Endothelial cell of umbilical vein (primary cell): Measurements from ENCODE around the gene HADH. TPM values are rescaled to one million over a fixed set of nuclear protein-coding genes. Genes with fewer than 3 reads are reported as not detected.

Source experiments
- BruUV-seq: library from RNA; stranded (reverse); fragments of 400-500 nt; replicated peaks from 2 replicates; lab custom pipeline; 2021; lab: Mats Ljungman, UMichigan
- CTCF ChIA-PET: fragments of 300-600, 350-600 bp; sonication (Branson Sonifier 250); formaldehyde crosslinking; loops from one replicate; lab custom pipeline; 2021; ENCODE audit warnings: antibody characterized with exemption, inconsistent platforms; lab: Charles Lee
- POLR2A ChIA-PET: fragments of 300-600, 350-600 bp; sonication (Branson Sonifier 250); formaldehyde crosslinking; loops from one replicate; lab custom pipeline; 2021; ENCODE audit warnings: antibody characterized with exemption, inconsistent platforms; lab: Charles Lee
- DNase-seq: peaks from one replicate; pipeline ENCODE4 v3.0.0-alpha.2; 2011; ENCODE audit warnings: low read depth, low spot score
- FAIRE-seq: peaks from 2 replicates; lab custom pipeline; 2011; peaks lifted over from hg19 to GRCh38; lab: Jason Lieb, UNC
- H2AFZ ChIP-seq: 2 replicates; pipeline ENCODE4 v1.6.0; 2012; ENCODE audit warnings: low read depth, low read length, control low read depth, inconsistent platforms
- H3K27ac ChIP-seq: 2 replicates; pipeline ENCODE4 v1.5.1; 2011; ENCODE audit warnings: low read depth, mild to moderate bottlenecking, control low read depth, low read length, moderate library complexity; ENCODE audit not compliant: insufficient read depth
- H3K27me3 ChIP-seq, 2 experiments: 2 replicates each; pipeline versions ENCODE4 v1.6.0 to v1.6.1; 2011; ENCODE audit warnings: low read length in 2 of 2, mixed read lengths in 1 of 2; ENCODE audit not compliant: control insufficient read depth in 2 of 2, insufficient read depth in 2 of 2
- H3K36me3 ChIP-seq, 2 experiments: 2 replicates in 1 of 2; 3 replicates in 1 of 2; pipeline ENCODE4 v1.5.1; 2011; ENCODE audit warnings: low read length in 2 of 2, mild to moderate bottlenecking in 1 of 2, moderate library complexity in 1 of 2; ENCODE audit not compliant: control insufficient read depth in 2 of 2, insufficient read depth in 2 of 2; ENCODE audit errors: extremely low read depth in 1 of 2
- H3K4me1 ChIP-seq: 3 replicates; pipeline ENCODE4 v1.5.1; 2011; ENCODE audit warnings: mild to moderate bottlenecking, low read length; ENCODE audit not compliant: control insufficient read depth, insufficient read depth; ENCODE audit errors: extremely low read depth
- H3K4me2 ChIP-seq: 2 replicates; pipeline ENCODE4 v1.6.1; 2011; ENCODE audit warnings: low read length, control low read depth, mixed read lengths; ENCODE audit not compliant: insufficient read depth
- H3K4me3 ChIP-seq, 3 experiments: fragments of 200-600 bp in 1 of 3; sonication (generic), shearing (Covaris generic) in 1 of 3; replicated peaks in 1 of 3; 2 replicates each; pipeline ENCODE4 v1.5.1; 2011 to 2016; ENCODE audit warnings: control low read depth in 3 of 3, low read length in 3 of 3, mild to moderate bottlenecking in 2 of 3, inconsistent platforms in 1 of 3, low read depth in 1 of 3, moderate library complexity in 1 of 3; ENCODE audit not compliant: insufficient read depth in 1 of 3
- H3K79me2 ChIP-seq: 2 replicates; pipeline ENCODE4 v1.6.0; 2012; ENCODE audit warnings: low read length, inconsistent platforms; ENCODE audit not compliant: control insufficient read depth, insufficient read depth
- H3K9ac ChIP-seq: replicated peaks from 2 replicates; pipeline ENCODE3; 2011; ENCODE audit warnings: low read length, control low read depth; ENCODE audit not compliant: insufficient read depth; ENCODE audit errors: extremely low read depth
- H3K9me1 ChIP-seq: replicated peaks from 3 replicates; pipeline ENCODE4 v1.6.0; 2011; ENCODE audit warnings: mild to moderate bottlenecking, low read length; ENCODE audit not compliant: control insufficient read depth, insufficient read depth; ENCODE audit errors: extremely low read depth
- H3K9me3 ChIP-seq: replicated peaks from 2 replicates; pipeline ENCODE4 v1.5.1; 2012; ENCODE audit warnings: low read length, inconsistent platforms; ENCODE audit not compliant: control insufficient read depth, insufficient read depth
- H4K20me1 ChIP-seq: replicated peaks from 2 replicates; pipeline ENCODE3; 2011; ENCODE audit warnings: mild to moderate bottlenecking, low read length; ENCODE audit not compliant: control insufficient read depth, insufficient read depth; ENCODE audit errors: extremely low read depth
- EZH2 ChIP-seq: IDR thresholded peaks from 2 replicates; pipeline ENCODE4 v1.6.1; 2012; ENCODE audit warnings: borderline replicate concordance, low read depth, mild to moderate bottlenecking, moderate library complexity, low read length, inconsistent platforms; ENCODE audit not compliant: severe bottlenecking
- FOS ChIP-seq: IDR thresholded peaks from 2 replicates; pipeline ENCODE4 v1.6.1; 2011; ENCODE audit warnings: mild to moderate bottlenecking, low read length, moderate library complexity, borderline replicate concordance; ENCODE audit not compliant: insufficient read depth
- GATA2 ChIP-seq: IDR thresholded peaks from 2 replicates; pipeline ENCODE4 v1.7.0; 2011; ENCODE audit warnings: low read depth, mild to moderate bottlenecking, moderate library complexity, mixed read lengths, low read length; ENCODE audit not compliant: insufficient read length, insufficient read depth
- JUN ChIP-seq: IDR thresholded peaks from 2 replicates; pipeline ENCODE4 v1.6.1; 2011; ENCODE audit warnings: borderline replicate concordance, low read depth; ENCODE audit not compliant: insufficient read length, insufficient read depth
- MAX ChIP-seq: IDR thresholded peaks from 2 replicates; pipeline ENCODE4 v1.6.1; 2011; ENCODE audit not compliant: insufficient read depth, insufficient read length
- MYC ChIP-seq: IDR thresholded peaks from one replicate; pipeline ENCODE4 v1.6.1; 2011; ENCODE audit warnings: mild to moderate bottlenecking, low read depth, low read length
- POLR2A ChIP-seq: IDR thresholded peaks from 2 replicates; pipeline ENCODE4 v1.6.1; 2012; ENCODE audit warnings: low read depth, mild to moderate bottlenecking, control low read depth, low read length
- POLR2AphosphoS5 ChIP-seq: IDR thresholded peaks from 2 replicates; pipeline ENCODE4 v1.6.1; 2012; ENCODE audit warnings: low read depth, mild to moderate bottlenecking, control low read depth, low read length, moderate library complexity; ENCODE audit not compliant: insufficient read depth
- dilution Hi-C: fragments of 300-500 bp; cut with MboI; formaldehyde crosslinking; loops from one replicate; pipeline ENCODE4 v1.15.0; 2019; ENCODE audit warnings: low sequenced_read_pairs; ENCODE audit not compliant: extremely low pct_ligation_motif_present
- intact Hi-C: fragments of 100-400 bp; cut with micrococcal nuclease; formaldehyde crosslinking; loops from one replicate; pipeline ENCODE4 v1.10.0; 2022
- polyA plus RNA-seq, 4 experiments: library from polyadenylated mRNA; depleted of rRNA in 3 of 4; stranded (reverse) in 3 of 4; unstranded in 1 of 4; fragments of >200 nt; gene quantifications; 2 replicates each; pipeline versions ENCODE4 v1.2.1 to v1.2.3, GENCODE V29; 2011 to 2012; ENCODE audit warnings: missing spikeins in 1 of 4
- total RNA-seq: library from RNA; stranded (reverse); gene quantifications from 2 replicates; pipeline ENCODE4 v1.2.3, GENCODE V29; 2021
- TF ChIP-seq, protein P1 (sequence below), 2 donors: IDR thresholded peaks; 1 replicate in 1 of 2; 2 replicates in 1 of 2; pipeline ENCODE4 v1.5.1; 2011; ENCODE audit warnings: low read length in 2 of 2, mild to moderate bottlenecking in 2 of 2, moderate library complexity in 2 of 2, control low read depth in 1 of 2, inconsistent platforms in 1 of 2, low read depth in 1 of 2; ENCODE audit not compliant: insufficient read depth in 1 of 2; ENCODE audit errors: extremely low read depth in 1 of 2

The HADH gene
- total and polyA plus RNA-seq, 2 donors (not counting 3 experiments of a cell fraction or from before 2014, with no cell fraction given) = 19.2 to 20.3 TPM

GRCh38 chr4:108003982-108004515 is 14.4 kb downstream of the HADH start:
- Histone ChIP-seq H3K27ac (no peak overlapping the region), H3K4me3 (no peak overlapping the region), H3K36me3 (no peaks in the 10 kb centered on the region), H3K9me3 (no peaks in the 10 kb centered on the region), H3K27me3 (no peaks in the 10 kb centered on the region), H3K9ac (no peak overlapping the region), H3K4me1 (no peaks in the 10 kb centered on the region), H3K9me1 (no peaks in the 10 kb centered on the region), H4K20me1 (no peaks in the 10 kb centered on the region), H2AFZ (no peak overlapping the region), H3K4me2 (no peak overlapping the region), H3K79me2 (no peaks in the 10 kb centered on the region)
- intact Hi-C loops (no loop called here), dilution Hi-C loops (no loop called here)
- no TSS peak for BruUV-seq
- POLR2A ChIA-PET = no interaction called here
- no peak for DNase-seq
- TF ChIP-seq POLR2AphosphoS5 = no peak
- TF ChIP-seq JUN = no peak
- no peak for TF ChIP-seq GATA2
- TF ChIP-seq, protein P1, sequence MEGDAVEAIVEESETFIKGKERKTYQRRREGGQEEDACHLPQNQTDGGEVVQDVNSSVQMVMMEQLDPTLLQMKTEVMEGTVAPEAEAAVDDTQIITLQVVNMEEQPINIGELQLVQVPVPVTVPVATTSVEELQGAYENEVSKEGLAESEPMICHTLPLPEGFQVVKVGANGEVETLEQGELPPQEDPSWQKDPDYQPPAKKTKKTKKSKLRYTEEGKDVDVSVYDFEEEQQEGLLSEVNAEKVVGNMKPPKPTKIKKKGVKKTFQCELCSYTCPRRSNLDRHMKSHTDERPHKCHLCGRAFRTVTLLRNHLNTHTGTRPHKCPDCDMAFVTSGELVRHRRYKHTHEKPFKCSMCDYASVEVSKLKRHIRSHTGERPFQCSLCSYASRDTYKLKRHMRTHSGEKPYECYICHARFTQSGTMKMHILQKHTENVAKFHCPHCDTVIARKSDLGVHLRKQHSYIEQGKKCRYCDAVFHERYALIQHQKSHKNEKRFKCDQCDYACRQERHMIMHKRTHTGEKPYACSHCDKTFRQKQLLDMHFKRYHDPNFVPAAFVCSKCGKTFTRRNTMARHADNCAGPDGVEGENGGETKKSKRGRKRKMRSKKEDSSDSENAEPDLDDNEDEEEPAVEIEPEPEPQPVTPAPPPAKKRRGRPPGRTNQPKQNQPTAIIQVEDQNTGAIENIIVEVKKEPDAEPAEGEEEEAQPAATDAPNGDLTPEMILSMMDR (IDR thresholded peaks at IDR 0.05; ENCODE audit: extremely low read depth in 1 of 2, insufficient read depth in 1 of 2, low read depth in 1 of 2, low read length in 2 of 2) = no peak
- TF ChIP-seq EZH2 = no peak
- no peak for TF ChIP-seq POLR2A
- no peak for TF ChIP-seq MAX
- TF ChIP-seq MYC = no peak
- TF ChIP-seq FOS = no peak
- FAIRE-seq = no peak
- CTCF ChIA-PET = interaction anchor here (1.1 kb wide), 1 partner anchor 15 kb away, joined by 4 read pairs; no protein-coding TSS in a partner anchor
